ENCODE measurements around the gene PARP9.

The PARP9 gene

GRCh38 chr3:122484985-122485384 lies 79.1 kb downstream of the PARP9 start:
- Histone ChIP-seq H3K9me2 (replicated peaks; ENCODE audit: low read depth, low read length) (no peaks in the 10 kb centered on the region), H2AFZ (ENCODE audit: low read length) (no peak overlapping the region), H3K36me3 (ENCODE audit: insufficient read depth, low read length) (peaks cover 17% of the 10 kb centered on the region; the same call in 1 of the 2 replicates), H3K27me3 (ENCODE audit: insufficient read depth, low read length, poor library complexity, severe bottlenecking) (no peaks in the 10 kb centered on the region), H3K79me2 (ENCODE audit: insufficient read depth, low read length) (peaks cover 74% of the 10 kb centered on the region), H3K9ac (ENCODE audit: low read depth, low read length, poor library complexity, severe bottlenecking) (no peak overlapping the region), H3K9me3 (ENCODE audit: insufficient read depth, low read depth, low read length) (no peaks in the 10 kb centered on the region), H3K4me2 (ENCODE audit: low read depth, low read length, poor library complexity, severe bottlenecking) (no peak overlapping the region), H4K20me1 (ENCODE audit: insufficient read depth, low read length, poor library complexity, severe bottlenecking) (peaks cover 58% of the 10 kb centered on the region), H3K4me3 (ENCODE audit: low read length, poor library complexity, severe bottlenecking) (no peak overlapping the region), H3K4me1 (ENCODE audit: insufficient read depth, low read length, poor library complexity, severe bottlenecking) (no peaks in the 10 kb centered on the region), H3F3A (ENCODE audit: low read depth) (no peaks in the 10 kb centered on the region)
- TF ChIP-seq, protein P1, sequence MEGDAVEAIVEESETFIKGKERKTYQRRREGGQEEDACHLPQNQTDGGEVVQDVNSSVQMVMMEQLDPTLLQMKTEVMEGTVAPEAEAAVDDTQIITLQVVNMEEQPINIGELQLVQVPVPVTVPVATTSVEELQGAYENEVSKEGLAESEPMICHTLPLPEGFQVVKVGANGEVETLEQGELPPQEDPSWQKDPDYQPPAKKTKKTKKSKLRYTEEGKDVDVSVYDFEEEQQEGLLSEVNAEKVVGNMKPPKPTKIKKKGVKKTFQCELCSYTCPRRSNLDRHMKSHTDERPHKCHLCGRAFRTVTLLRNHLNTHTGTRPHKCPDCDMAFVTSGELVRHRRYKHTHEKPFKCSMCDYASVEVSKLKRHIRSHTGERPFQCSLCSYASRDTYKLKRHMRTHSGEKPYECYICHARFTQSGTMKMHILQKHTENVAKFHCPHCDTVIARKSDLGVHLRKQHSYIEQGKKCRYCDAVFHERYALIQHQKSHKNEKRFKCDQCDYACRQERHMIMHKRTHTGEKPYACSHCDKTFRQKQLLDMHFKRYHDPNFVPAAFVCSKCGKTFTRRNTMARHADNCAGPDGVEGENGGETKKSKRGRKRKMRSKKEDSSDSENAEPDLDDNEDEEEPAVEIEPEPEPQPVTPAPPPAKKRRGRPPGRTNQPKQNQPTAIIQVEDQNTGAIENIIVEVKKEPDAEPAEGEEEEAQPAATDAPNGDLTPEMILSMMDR (conservative IDR thresholded peaks at IDR 0.05; ENCODE audit: low read length): no peak

GRCh38 chr3:122481390-122481789 lies 82.7 kb downstream of the PARP9 start:
- H3F3A ChIP-seq (ENCODE audit: low read depth): no peaks in the 10 kb centered on the region
- no peaks in the 10 kb centered on the region for H3K27me3 ChIP-seq (ENCODE audit: insufficient read depth, low read length, poor library complexity, severe bottlenecking)
- no peaks in the 10 kb centered on the region for H3K9me3 ChIP-seq (ENCODE audit: insufficient read depth, low read depth, low read length)
- H3K4me1 ChIP-seq (ENCODE audit: insufficient read depth, low read length, poor library complexity, severe bottlenecking): no peaks in the 10 kb centered on the region
- peaks cover 54% of the 10 kb centered on the region for H4K20me1 ChIP-seq (ENCODE audit: insufficient read depth, low read length, poor library complexity, severe bottlenecking)
- no peaks in the 10 kb centered on the region for H3K9me2 ChIP-seq (replicated peaks; ENCODE audit: low read depth, low read length)
- no peak overlapping the region for H3K4me2 ChIP-seq (ENCODE audit: low read depth, low read length, poor library complexity, severe bottlenecking)
- H2AFZ ChIP-seq (ENCODE audit: low read length): no peak overlapping the region
- H3K36me3 ChIP-seq (ENCODE audit: insufficient read depth, low read length): peaks cover 8% of the 10 kb centered on the region; the same call in 1 of the 2 replicates
- no peak overlapping the region for H3K9ac ChIP-seq (ENCODE audit: low read depth, low read length, poor library complexity, severe bottlenecking)
- no peak overlapping the region for H3K4me3 ChIP-seq (ENCODE audit: low read length, poor library complexity, severe bottlenecking)
- TF ChIP-seq, protein P1 (conservative IDR thresholded peaks at IDR 0.05; ENCODE audit: low read length): no peak
- no peak for TF ChIP-seq EZH2phosphoT487 (IDR thresholded peaks at IDR 0.05; ENCODE audit: borderline replicate concordance)
- H3K79me2 ChIP-seq (ENCODE audit: insufficient read depth, low read length): peaks cover 83% of the 10 kb centered on the region

Data from Loucy (cell line).